Gastroesophageal sphincter (tissue), 3 donors: ENCODE results near the gene P3H1.

Source experiments
- EP300 ChIP-seq: sonication (generic); formaldehyde crosslinking; IDR thresholded peaks from one replicate; pipeline ENCODE4 v1.6.1; 2017; ENCODE audit warnings: antibody characterized with exemption, mild to moderate bottlenecking
- POLR2A ChIP-seq, 2 donors: fragments of 450-650 bp; IDR thresholded peaks; one replicate each; pipeline ENCODE4 v1.6.1; 2017; ENCODE audit warnings: antibody characterized with exemption in 2 of 2, mild to moderate bottlenecking in 2 of 2, moderate library complexity in 1 of 2
- TF ChIP-seq, protein P1 (sequence below), 4 experiments: fragments of 200-600 bp in 2 of 4; fragments of 450-650 bp in 2 of 4; sonication (generic) in 1 of 4; IDR thresholded peaks; one replicate each; pipeline ENCODE4 v1.5.1; 2017 to 2019; ENCODE audit warnings: antibody characterized with exemption in 4 of 4, mild to moderate bottlenecking in 2 of 4, moderate library complexity in 2 of 4

DNA sequence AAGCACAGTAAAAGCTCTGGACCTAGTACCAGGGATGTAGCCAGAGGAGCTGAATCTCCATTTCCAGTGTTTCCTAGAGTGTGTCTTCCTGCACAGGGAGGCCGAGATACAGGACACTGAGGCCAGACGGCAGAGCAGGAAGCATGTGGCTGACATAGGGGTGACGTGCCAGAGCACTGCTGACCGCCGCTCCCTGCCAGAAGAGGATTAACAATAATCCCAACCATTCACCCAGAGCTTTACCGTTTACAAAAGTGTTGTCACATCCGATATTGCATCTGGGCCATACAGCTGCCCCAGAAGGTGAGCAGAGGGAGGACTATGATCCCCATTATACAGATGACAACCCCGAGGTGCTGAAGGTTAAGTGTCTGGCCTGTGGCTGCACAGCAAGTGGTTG, 21.0 kb downstream of the P3H1 start:
- no peak for TF ChIP-seq EP300
- TF ChIP-seq, protein P1, sequence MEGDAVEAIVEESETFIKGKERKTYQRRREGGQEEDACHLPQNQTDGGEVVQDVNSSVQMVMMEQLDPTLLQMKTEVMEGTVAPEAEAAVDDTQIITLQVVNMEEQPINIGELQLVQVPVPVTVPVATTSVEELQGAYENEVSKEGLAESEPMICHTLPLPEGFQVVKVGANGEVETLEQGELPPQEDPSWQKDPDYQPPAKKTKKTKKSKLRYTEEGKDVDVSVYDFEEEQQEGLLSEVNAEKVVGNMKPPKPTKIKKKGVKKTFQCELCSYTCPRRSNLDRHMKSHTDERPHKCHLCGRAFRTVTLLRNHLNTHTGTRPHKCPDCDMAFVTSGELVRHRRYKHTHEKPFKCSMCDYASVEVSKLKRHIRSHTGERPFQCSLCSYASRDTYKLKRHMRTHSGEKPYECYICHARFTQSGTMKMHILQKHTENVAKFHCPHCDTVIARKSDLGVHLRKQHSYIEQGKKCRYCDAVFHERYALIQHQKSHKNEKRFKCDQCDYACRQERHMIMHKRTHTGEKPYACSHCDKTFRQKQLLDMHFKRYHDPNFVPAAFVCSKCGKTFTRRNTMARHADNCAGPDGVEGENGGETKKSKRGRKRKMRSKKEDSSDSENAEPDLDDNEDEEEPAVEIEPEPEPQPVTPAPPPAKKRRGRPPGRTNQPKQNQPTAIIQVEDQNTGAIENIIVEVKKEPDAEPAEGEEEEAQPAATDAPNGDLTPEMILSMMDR (IDR thresholded peaks at IDR 0.05): no peak
- no peak for TF ChIP-seq POLR2A (IDR thresholded peaks at IDR 0.05)
